ENCODE data around the gene NCEH1. TPM values are rescaled to one million over a fixed set of nuclear protein-coding genes. Genes with fewer than 3 reads are reported as not detected.

NCEH1 gene
- total RNA-seq, 2 experiments from 2014 or later = 0.33 to 0.50 TPM

- no peaks in the 10 kb centered on the region for H3K27me3 Mint-ChIP-seq
- ChIA-PET POLR2A (interaction anchor here (1.3 to 6.5 kb wide), 4 partner anchors 9 to 79 kb away, joined by 3 to 48 read pairs (median 25); partner anchors contain the start of gene TNFSF10), CTCF (interaction anchor here (0.7 kb wide), 1 partner anchor 70 kb away, joined by 4 read pairs; no protein-coding TSS in a partner anchor)
- peak in 3 of 14 experiments; percentile 17 to 40 (median 29) for DNase-seq
- peaks cover 3% of the 10 kb centered on the region for H3K9me3 Mint-ChIP-seq
- no peaks in the 10 kb centered on the region for H3K27me3 ChIP-seq (ENCODE audit: control insufficient read depth in 1 of 2, insufficient read depth in 2 of 2, low read length in 2 of 2)
- H3K4me1 Mint-ChIP-seq (ENCODE audit: low read depth) = peaks cover 73% of the 10 kb centered on the region
- peak overlapping the region; percentile 8 for H3K4me3 Mint-ChIP-seq
- TF ChIP-seq, protein P1, sequence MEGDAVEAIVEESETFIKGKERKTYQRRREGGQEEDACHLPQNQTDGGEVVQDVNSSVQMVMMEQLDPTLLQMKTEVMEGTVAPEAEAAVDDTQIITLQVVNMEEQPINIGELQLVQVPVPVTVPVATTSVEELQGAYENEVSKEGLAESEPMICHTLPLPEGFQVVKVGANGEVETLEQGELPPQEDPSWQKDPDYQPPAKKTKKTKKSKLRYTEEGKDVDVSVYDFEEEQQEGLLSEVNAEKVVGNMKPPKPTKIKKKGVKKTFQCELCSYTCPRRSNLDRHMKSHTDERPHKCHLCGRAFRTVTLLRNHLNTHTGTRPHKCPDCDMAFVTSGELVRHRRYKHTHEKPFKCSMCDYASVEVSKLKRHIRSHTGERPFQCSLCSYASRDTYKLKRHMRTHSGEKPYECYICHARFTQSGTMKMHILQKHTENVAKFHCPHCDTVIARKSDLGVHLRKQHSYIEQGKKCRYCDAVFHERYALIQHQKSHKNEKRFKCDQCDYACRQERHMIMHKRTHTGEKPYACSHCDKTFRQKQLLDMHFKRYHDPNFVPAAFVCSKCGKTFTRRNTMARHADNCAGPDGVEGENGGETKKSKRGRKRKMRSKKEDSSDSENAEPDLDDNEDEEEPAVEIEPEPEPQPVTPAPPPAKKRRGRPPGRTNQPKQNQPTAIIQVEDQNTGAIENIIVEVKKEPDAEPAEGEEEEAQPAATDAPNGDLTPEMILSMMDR (IDR thresholded peaks at IDR 0.05) = no peak
- H3K36me3 Mint-ChIP-seq (ENCODE audit: low read depth) = peaks cover 4% of the 10 kb centered on the region
- H3K4me1 ChIP-seq (ENCODE audit: insufficient read depth, low read length) = peaks cover 40% of the 10 kb centered on the region
- intact Hi-C loops (cut with DNase I, micrococcal nuclease) = no loop called here
- no peak for ATAC-seq (ENCODE audit: poor library complexity)
- H3K27ac Mint-ChIP-seq = peak overlapping the region; percentile 66
- H3K4me3 ChIP-seq (ENCODE audit: low read length) = peak overlapping the region; percentile 29
- no peaks in the 10 kb centered on the region for H3K36me3 ChIP-seq (ENCODE audit: insufficient read depth, low read length)
- peaks cover 0 to 3% of the 10 kb centered on the region in 2 experiments for H3K9me3 ChIP-seq (ENCODE audit: control insufficient read depth in 1 of 2, insufficient read depth in 1 of 2, low read length in 2 of 2)
- no peak overlapping the region for H3K27ac ChIP-seq (ENCODE audit: low read depth in 1 of 2, low read length in 2 of 2)
Observed at GRCh38 chr3:172592898-172593669, 117.8 kb downstream of the NCEH1 start.

GRCh38 chr3:172591876-172592771 lies 118.7 kb downstream of the NCEH1 start:
- DNase-seq = peak in 13 of 14 experiments; percentile 18 to 95 (median 49)
- peak overlapping the region; percentile 54 for H3K4me3 Mint-ChIP-seq
- Histone ChIP-seq H3K36me3 (ENCODE audit: insufficient read depth, low read length) (no peaks in the 10 kb centered on the region), H3K4me3 (ENCODE audit: low read length) (peak overlapping the region; percentile 29), H3K27ac (ENCODE audit: low read depth in 1 of 2, low read length in 2 of 2) (peak overlapping the region; percentile 6 to 42), H3K4me1 (ENCODE audit: insufficient read depth, low read length) (peaks cover 40% of the 10 kb centered on the region), H3K27me3 (ENCODE audit: control insufficient read depth in 1 of 2, insufficient read depth in 2 of 2, low read length in 2 of 2) (no peaks in the 10 kb centered on the region), H3K9me3 (ENCODE audit: control insufficient read depth in 1 of 2, insufficient read depth in 1 of 2, low read length in 2 of 2) (peaks cover 0 to 3% of the 10 kb centered on the region in 2 experiments)
- POLR2A ChIA-PET = interaction anchor here (0.6 to 6.5 kb wide), 4 partner anchors 11 to 83 kb away, joined by 3 to 48 read pairs (median 11); partner anchors contain the start of gene TNFSF10
- TF ChIP-seq, protein P1 (IDR thresholded peaks at IDR 0.05) = no peak
- H3K36me3 Mint-ChIP-seq (ENCODE audit: low read depth) = peaks cover 4% of the 10 kb centered on the region
- peaks cover 79% of the 10 kb centered on the region for H3K4me1 Mint-ChIP-seq (ENCODE audit: low read depth)
- peak; percentile 75 for ATAC-seq (ENCODE audit: poor library complexity)
- peak overlapping the region; percentile 66 for H3K27ac Mint-ChIP-seq
- intact Hi-C loops (cut with DNase I, micrococcal nuclease) = no loop called here
- H3K27me3 Mint-ChIP-seq = no peaks in the 10 kb centered on the region
- CTCF ChIA-PET = interaction anchor here (0.7 kb wide), 1 partner anchor 69 kb away, joined by 4 read pairs; no protein-coding TSS in a partner anchor
- peaks cover 3% of the 10 kb centered on the region for H3K9me3 Mint-ChIP-seq

- Histone ChIP-seq H3K36me3 (ENCODE audit: insufficient read depth, low read length) (no peaks in the 10 kb centered on the region), H3K27ac (ENCODE audit: low read depth in 1 of 2, low read length in 2 of 2) (peak overlapping the region; percentile 6 to 42), H3K4me1 (ENCODE audit: insufficient read depth, low read length) (peaks cover 40% of the 10 kb centered on the region), H3K9me3 (ENCODE audit: control insufficient read depth in 1 of 2, insufficient read depth in 1 of 2, low read length in 2 of 2) (peaks cover 0 to 3% of the 10 kb centered on the region in 2 experiments), H3K4me3 (ENCODE audit: low read length) (no peak overlapping the region), H3K27me3 (ENCODE audit: control insufficient read depth in 1 of 2, insufficient read depth in 2 of 2, low read length in 2 of 2) (no peaks in the 10 kb centered on the region)
- Mint-ChIP-seq H3K9me3 (peaks cover 3% of the 10 kb centered on the region), H3K27me3 (no peaks in the 10 kb centered on the region), H3K36me3 (ENCODE audit: low read depth) (peaks cover 4% of the 10 kb centered on the region), H3K27ac (peak overlapping the region; percentile 66), H3K4me1 (ENCODE audit: low read depth) (peaks cover 85% of the 10 kb centered on the region), H3K4me3 (peak overlapping the region; percentile 52)
- ChIA-PET POLR2A (interaction anchor here (0.9 to 6.5 kb wide), 4 partner anchors 10 to 77 kb away, joined by 3 to 48 read pairs (median 11); partner anchors contain the start of gene TNFSF10), CTCF (no interaction called here)
- intact Hi-C loops (cut with DNase I, micrococcal nuclease) = no loop called here
- ATAC-seq (ENCODE audit: poor library complexity) = no peak
- TF ChIP-seq, protein P1 (IDR thresholded peaks at IDR 0.05) = no peak
- no peak for DNase-seq
Observed at GRCh38 chr3:172591125-172591605, 119.7 kb downstream of the NCEH1 start.
